GM18508 (cell line): ENCODE measurements around the gene LHFPL3.
"Not testable (repeated sequence)": the region's sequence is repeated elsewhere in the genome, so short reads cannot be mapped to it uniquely, and the experiment has no call there.

Source experiments
- ATAC-seq: cut with Tn5 transposase; IDR thresholded peaks from one replicate; pipeline ENCODE4 v1.9.1; 2021; ENCODE audit warnings: moderate number of reproducible peaks; ENCODE audit not compliant: insufficient read depth, unreplicated experiment

LHFPL3 gene

GRCh38 chr7:104657134-104657533 lies 328.7 kb downstream of the LHFPL3 start:
- no peak for ATAC-seq

GRCh38 chr7:104661575-104661974 lies 333.2 kb downstream of the LHFPL3 start:
- no peak for ATAC-seq

DNA sequence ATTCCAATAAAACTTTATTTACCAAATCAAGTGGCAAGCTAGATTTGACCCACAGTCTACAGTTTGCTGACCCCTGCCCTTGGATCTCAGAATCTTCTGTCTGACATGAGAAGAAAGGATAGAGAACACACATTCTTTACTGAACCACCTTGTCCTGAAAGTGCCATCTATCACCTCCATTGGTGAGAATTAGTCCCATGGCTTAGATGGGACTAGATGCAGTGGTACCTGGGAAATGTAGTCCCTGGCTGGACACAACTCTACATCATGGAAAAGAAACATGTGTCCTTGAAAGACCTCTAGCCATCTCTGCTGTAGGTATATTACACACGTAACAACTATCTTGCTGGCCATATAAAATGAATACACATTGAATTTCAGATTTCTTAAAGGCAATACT lies 336.2 kb downstream of the LHFPL3 start:
- ATAC-seq = no peak

GRCh38 chr7:104677587-104677986 lies 349.2 kb downstream of the LHFPL3 start:
- ATAC-seq = no peak

DNA sequence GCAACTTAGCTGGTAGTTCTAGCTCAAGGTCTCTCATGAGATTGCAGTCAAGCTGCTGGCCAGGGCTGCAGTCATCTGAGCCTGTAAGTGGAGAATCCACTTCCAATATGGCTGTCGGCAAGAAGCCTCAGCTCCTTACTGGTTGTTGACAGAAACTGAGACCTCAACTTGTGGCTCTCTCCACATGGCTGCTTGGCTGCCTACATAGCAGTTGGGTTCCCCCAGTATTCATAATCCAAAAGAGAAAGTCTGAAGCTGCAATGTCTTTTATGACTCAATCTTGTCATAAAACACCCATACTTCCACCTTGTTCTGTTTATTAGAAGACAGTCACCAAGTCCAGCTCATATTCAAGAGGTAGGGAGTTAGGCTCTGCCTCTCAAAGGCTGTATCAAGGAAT lies 350.7 kb downstream of the LHFPL3 start:
- no peak for ATAC-seq

DNA sequence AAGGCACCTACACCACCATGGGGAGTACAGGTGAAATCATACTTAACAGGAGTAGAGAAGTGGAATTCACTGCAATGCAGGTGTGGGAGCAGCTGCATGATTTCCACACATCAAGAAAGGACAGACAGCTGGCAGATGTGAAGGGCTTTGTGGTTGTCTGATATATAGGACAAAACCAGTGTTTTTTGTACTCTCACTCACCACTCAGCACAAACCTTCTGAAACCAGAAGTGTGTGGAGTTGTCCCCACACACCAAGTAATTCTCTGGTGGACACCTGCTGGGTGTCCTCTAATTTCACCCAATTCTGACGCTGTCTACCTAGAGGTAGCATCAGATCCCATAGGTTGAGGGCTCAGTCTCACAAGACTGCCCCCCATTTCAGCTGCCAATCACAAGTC lies 357.9 kb downstream of the LHFPL3 start:
- ATAC-seq = no peak

- ATAC-seq = no peak
Measured at GRCh38 chr7:104694710-104695109, 366.3 kb downstream of the LHFPL3 start.

- ATAC-seq = no peak
Measured at GRCh38 chr7:104695563-104695962, 367.2 kb downstream of the LHFPL3 start.

DNA sequence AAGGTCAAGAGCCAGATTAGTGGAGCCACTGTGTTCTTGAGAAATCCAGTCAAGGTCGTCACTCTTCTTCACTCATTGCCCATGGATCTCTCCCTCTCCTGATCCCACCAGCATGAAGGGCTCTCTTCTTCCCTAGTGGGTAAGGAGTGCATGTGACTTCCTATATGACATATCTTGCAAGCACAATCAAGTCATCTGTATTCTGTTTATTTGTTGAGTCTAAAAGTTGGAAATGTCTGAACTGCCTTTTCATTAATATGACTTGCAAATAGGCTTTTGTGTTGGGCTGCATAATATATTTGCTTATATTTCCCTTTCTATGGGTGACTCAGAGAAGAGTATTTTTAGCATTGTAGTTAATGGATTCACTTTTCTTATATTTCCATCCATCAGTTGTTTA lies 371.9 kb downstream of the LHFPL3 start:
- ATAC-seq = no peak

DNA sequence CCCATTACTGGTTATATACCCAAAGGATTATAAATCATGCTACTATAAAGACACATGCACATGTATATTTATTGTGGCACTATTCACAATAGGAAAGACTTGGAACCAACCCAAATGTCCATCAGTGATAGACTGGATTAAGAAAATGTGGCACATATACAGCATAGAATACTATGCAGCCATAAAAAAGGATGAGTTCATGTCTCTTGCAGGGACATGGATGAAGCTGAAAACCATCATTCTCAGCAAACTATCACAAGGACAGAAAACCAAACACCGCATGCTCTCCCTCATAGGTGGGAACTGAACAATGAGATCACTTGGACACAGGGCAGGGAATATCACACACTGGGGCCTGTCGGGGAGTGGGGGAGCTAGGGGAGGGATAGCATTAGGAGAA lies 392.6 kb downstream of the LHFPL3 start:
- ATAC-seq = not testable (repeated sequence)

DNA sequence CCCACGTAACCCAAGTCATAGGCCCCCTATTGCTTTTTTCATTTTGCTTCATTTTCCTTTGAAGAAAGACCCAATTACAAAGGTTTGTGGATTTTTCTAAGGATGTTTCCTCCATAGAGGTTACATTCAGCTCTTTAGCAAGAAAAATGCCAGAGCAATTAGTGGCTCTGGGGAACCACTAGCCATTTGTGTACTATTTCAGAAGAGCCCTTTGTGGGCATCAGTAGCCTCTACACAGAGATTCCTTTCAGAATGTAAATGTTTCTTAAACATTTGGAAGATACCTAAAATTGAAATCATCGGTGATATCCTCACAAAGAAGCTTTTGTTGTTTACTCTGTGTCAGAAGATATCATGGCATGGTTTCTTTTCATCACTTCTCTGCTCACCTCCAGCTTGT lies 394.6 kb downstream of the LHFPL3 start:
- ATAC-seq = no peak

DNA sequence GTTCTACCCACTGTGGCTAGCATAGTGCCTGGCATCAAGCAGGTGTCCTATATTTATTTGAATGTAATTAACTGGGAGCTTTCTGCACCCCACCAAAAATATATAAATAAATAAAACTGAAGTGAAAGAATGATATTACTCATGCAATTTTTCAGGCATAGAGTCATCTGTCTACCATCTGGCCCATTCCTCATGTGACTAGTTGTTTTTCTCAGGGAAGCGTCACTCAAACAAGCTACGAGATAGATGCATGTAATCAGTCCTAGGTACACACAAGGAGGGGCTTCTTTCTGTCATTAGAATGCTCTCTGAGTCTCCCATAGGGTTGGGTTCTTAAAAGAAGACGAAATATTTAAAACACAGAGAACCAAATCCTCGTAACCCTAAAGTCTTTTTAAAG lies 430.1 kb downstream of the LHFPL3 start:
- ATAC-seq = no peak

- no peak for ATAC-seq
Measured at GRCh38 chr7:104761892-104762291, 433.5 kb downstream of the LHFPL3 start.

DNA sequence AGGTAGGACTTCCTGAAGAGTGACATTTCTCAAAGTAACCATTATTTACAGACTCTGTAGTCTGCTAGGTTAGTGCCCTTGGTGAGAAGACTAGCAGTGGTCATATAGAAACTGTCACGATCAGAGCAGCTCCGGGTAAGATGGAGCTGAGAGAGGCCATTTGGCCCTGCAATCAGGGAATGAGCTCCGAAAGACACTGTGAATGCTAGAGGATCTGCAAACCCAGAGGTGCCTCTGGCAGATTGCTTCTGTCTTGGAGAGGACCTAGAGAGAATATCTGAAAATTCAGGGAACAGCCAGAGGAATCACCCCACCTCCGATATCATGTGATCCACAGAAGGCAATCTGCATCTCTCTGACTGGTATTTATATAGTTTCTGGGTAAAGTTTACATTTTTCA lies 438.7 kb downstream of the LHFPL3 start:
- no peak for ATAC-seq

DNA sequence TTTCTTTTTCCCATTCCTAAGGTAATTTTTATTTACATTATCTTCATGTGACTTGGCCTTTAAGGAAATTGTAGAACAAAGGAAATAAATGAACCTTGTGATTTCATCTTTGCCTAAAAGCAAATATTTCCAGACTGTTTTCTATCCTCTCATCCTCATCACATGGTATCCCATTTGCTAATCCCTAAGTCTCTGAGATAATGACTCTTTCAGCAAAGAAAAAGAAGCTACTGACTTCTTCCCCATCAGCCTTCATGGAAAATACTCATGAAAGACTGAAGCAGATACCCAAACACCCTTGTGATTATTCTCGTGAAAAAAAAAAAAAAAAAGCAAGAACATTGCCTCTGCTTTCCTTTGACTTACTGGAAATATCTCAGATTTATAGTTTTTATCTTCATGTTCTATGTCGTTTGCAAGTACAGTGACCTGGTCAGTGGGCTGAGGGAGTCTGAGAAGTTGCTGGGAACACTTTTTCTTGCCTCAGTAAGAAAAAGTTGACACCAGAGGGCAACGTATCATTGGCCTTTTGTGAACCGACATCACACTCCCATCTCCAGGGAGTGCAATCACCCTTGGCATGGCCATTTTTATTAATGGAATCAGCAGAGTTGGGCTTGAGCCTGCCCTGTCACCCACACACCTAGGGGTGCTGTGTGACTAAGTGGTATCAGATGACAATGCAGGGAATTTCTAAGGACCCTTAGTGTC lies 439.6 kb downstream of the LHFPL3 start:
- ATAC-seq = no peak

DNA sequence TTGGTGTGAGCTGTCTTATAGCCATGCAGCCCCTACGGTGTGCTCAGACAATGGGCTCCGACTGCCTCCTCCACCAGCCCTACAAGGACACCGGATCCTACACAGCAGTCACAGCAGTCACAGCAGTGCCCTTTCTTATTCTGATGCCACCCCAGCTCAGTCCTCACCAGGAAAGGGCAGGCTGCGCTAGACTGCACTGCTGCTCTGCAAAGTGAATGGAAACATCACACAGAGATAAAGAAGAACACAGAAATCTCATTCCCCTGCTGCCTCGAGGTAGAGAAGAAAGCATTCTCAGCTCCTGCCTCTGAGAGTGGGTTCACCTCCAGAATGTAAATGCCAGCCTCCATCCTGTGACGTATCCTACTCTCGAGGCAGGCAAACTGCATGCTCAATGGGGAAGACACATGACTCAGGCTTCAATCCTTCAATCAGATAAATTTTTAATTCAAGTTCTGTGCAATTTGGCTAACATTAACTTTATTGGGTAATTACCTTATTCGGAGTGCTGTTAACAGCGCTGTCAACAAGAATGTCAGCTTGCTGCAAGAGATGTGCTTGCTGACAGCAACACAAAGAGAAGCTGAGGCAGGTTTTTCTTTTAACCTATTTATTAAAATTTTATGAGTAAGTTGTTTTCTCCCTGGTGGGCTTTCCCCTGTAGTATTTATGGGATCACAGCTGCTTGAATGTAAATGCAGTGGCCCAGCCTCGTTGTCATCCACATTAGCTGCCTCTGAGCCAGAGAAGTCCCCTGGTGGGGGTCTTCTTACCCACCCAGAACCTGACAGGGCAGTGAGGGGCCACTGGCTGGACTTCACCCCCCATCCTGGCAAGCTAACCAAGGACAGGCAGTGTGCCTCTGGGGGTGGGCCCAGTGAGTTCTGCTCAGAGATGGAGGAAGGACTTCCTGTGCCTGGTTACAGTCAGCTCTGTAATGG lies 444.3 kb downstream of the LHFPL3 start:
- no peak for ATAC-seq

DNA sequence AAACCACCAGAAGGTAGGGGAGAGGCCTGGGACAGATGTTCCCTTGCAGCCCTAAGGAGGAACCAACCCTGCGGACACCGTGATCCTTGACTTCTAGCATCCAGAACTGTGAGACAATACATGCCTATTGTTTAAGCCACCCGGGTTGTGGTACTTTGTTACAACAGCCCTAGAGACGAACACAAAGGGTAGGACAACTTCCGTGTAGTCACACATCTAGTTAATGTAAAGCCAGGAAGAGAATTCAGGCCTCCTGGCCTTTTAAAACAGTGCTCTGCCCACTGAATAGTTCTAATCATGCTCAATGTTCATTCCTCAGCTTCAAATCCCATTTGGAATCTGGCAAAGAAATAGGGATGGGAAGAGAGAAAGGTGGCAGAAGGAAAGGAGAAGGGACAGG lies 445.4 kb downstream of the LHFPL3 start:
- no peak for ATAC-seq

- ATAC-seq = no peak
Measured at GRCh38 chr7:104775531-104775930, 447.1 kb downstream of the LHFPL3 start.

GRCh38 chr7:104777301-104777800 lies 448.9 kb downstream of the LHFPL3 start:
- ATAC-seq = no peak

DNA sequence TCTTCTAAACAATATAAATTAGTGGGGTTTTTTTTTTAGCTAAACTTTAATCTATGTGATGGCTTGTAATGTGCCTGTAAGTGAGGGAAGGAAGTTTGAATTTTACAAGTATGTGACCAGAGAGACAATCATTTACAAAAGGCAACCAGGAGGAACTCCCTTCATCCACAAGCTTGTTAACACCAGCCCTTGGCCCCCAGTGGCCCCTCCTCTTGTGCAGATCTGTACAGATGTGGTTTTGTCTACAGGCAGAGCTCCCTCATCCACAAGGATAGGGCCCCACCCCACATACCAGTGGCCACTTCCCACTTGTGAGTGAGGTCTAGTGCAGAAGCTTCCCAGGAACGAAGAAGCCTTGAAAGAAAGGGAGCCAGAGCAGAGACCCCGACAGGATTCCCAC lies 451.5 kb downstream of the LHFPL3 start:
- no peak for ATAC-seq

DNA sequence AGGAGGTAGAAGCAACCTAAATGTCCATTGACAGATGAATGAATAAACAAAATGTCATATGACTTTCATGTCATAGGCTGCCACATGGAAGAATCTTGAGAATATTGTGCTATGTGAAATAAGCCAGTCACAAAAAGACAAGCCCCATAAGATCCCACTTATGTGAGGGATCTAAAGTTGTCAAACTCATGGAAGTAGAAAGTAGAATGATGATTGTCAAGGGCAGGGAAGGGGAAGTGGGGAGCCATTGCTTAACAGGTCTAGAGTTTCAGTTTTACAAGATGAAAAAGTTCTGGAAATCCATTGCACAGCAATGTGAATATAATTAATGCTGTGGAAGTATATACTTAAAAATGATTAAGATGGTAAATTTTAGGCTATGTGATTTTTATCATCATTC lies 456.3 kb downstream of the LHFPL3 start:
- ATAC-seq = no peak
